DOHH2 (cell line): ENCODE results near the gene SPATA25.

Experiments
- EZH2phosphoT487 ChIP-seq: fragments of 200-600 bp; sonication (generic); IDR thresholded peaks from 2 replicates; pipeline ENCODE4 v1.6.1; 2017; ENCODE audit warnings: borderline replicate concordance, mild to moderate bottlenecking, antibody characterized with exemption, low read length, moderate library complexity, mixed read lengths
- TF ChIP-seq, protein P1 (sequence below): fragments of 200-600 bp; sonication (generic); IDR thresholded peaks from one replicate; pipeline ENCODE4 v1.5.1; 2014; ENCODE audit warnings: antibody characterized with exemption, mild to moderate bottlenecking, low read depth, low read length; ENCODE audit not compliant: poor library complexity, severe bottlenecking

DNA sequence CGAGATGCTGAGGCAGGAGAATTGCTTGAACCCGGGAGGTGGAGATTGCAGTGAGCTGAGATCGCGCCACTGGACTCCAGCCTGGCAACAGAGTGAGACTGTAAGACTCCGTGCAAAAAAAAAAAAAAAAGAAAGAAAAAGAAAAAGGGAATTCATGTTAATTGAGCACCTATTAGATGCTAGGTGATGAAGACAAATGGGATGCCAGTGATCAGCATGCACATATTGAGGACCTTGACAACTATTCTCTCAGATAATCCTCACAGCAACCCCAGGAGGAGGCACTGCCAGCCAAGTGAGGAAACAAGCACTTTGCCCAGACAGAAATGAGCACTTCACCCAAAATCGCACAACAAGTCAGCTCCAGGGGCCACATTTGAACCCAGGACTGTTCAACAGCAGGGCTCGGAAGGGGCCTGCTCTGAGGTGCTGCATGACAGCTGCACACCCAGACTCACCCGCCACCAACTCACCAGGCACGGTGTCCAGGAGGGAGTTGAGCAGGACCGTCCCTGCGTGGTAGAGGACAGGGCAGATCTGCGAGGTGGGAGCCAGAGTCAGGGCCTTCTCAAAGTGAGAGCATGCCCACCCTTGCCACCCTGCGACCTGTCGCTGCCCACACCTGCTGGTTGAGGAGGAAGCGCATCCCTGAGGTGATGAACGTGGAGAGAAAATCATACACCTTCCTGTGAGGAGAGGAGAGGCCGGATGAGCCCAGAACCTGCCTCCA, 20.0 kb upstream of the SPATA25 start:
- TF ChIP-seq, protein P1, sequence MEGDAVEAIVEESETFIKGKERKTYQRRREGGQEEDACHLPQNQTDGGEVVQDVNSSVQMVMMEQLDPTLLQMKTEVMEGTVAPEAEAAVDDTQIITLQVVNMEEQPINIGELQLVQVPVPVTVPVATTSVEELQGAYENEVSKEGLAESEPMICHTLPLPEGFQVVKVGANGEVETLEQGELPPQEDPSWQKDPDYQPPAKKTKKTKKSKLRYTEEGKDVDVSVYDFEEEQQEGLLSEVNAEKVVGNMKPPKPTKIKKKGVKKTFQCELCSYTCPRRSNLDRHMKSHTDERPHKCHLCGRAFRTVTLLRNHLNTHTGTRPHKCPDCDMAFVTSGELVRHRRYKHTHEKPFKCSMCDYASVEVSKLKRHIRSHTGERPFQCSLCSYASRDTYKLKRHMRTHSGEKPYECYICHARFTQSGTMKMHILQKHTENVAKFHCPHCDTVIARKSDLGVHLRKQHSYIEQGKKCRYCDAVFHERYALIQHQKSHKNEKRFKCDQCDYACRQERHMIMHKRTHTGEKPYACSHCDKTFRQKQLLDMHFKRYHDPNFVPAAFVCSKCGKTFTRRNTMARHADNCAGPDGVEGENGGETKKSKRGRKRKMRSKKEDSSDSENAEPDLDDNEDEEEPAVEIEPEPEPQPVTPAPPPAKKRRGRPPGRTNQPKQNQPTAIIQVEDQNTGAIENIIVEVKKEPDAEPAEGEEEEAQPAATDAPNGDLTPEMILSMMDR, result no peak
- no peak for TF ChIP-seq EZH2phosphoT487
